Endodermal cell (in vitro differentiated cells): ENCODE measurements around the gene PARP12. TPM values are rescaled to one million over a fixed set of nuclear protein-coding genes. Genes with fewer than 3 reads are reported as not detected.

Experiments used
- DNase-seq: peaks from one replicate; pipeline ENCODE4 v3.0.0-alpha.2; 2017
- H3K27ac ChIP-seq: 2 replicates; pipeline ENCODE4 v1.5.1; 2013; ENCODE audit warnings: mild to moderate bottlenecking, low read depth, low read length, moderate library complexity
- H3K27me3 ChIP-seq: 2 replicates; pipeline ENCODE4 v1.6.1; 2013; ENCODE audit warnings: mild to moderate bottlenecking, low read length, moderate library complexity; ENCODE audit not compliant: insufficient read depth, control insufficient read depth, poor library complexity, severe bottlenecking
- H3K36me3 ChIP-seq: 2 replicates; pipeline ENCODE4 v1.7.0; 2013; ENCODE audit warnings: mild to moderate bottlenecking, low read length, moderate library complexity; ENCODE audit not compliant: control insufficient read depth, insufficient read depth
- H3K4me1 ChIP-seq: one replicate; pipeline ENCODE4 v1.7.0; 2013; ENCODE audit warnings: low read length; ENCODE audit not compliant: control insufficient read depth, insufficient read depth
- H3K4me3 ChIP-seq: 2 replicates; pipeline ENCODE4 v1.5.1; 2013; ENCODE audit warnings: mild to moderate bottlenecking, low read length, moderate library complexity
- H3K9ac ChIP-seq: 2 replicates; pipeline ENCODE4 v1.6.1; 2013; ENCODE audit warnings: mild to moderate bottlenecking, low read length, moderate library complexity; ENCODE audit not compliant: poor library complexity, severe bottlenecking; ENCODE audit errors: extremely low read depth
- H3K9me3 ChIP-seq: 2 replicates; pipeline ENCODE4 v1.6.1; 2013; ENCODE audit warnings: mild to moderate bottlenecking, low read length, moderate library complexity; ENCODE audit not compliant: control insufficient read depth
- H3K27ac Mint-ChIP-seq: 2 replicates; pipeline ENCODE4 v1.8.0; 2020; ENCODE audit warnings: mixed read lengths
- H3K27me3 Mint-ChIP-seq: 2 replicates; pipeline ENCODE4 v1.8.0; 2021; ENCODE audit warnings: mild to moderate bottlenecking, mixed read lengths; ENCODE audit not compliant: insufficient read depth
- H3K36me3 Mint-ChIP-seq: 2 replicates; pipeline ENCODE4 v1.8.0; 2020; ENCODE audit warnings: low read depth, mixed read lengths
- H3K4me1 Mint-ChIP-seq: 2 replicates; pipeline ENCODE4 v1.8.0; 2020; ENCODE audit warnings: mixed read lengths
- H3K4me3 Mint-ChIP-seq: 2 replicates; pipeline ENCODE4 v1.8.0; 2020; ENCODE audit warnings: mild to moderate bottlenecking, moderate library complexity, mixed read lengths
- H3K9me3 Mint-ChIP-seq: 2 replicates; pipeline ENCODE4 v1.8.0; 2020; ENCODE audit warnings: mild to moderate bottlenecking, mixed read lengths
- CTCF ChIP-seq: fragments of 200-600 bp; sonication (generic); conservative IDR thresholded peaks from 2 replicates; pipeline ENCODE4 v1.5.0; 2021; ENCODE audit warnings: antibody characterized with exemption, mild to moderate bottlenecking
- WGBS, 2 experiments: methylation state at CpG; one replicate each; pipeline versions ENCODE4 v1.1.5 to v1.1.7; 2013; ENCODE audit warnings: missing lambda C conversion rate in 2 of 2, mixed read lengths in 1 of 2; ENCODE audit not compliant: insufficient coverage in 1 of 2, insufficient read length in 1 of 2; 5-methylcytosine and 5-hydroxymethylcytosine counted together
- total RNA-seq, 2 donors: library from RNA; stranded (reverse); fragmentation: NEBNext Ultra II Directional in 1 of 2; extraction: Animal tissue kit (Norgen Biotek cat#: 25700) in 1 of 2; gene quantifications; 2 replicates in 1 of 2; 3 replicates in 1 of 2; pipeline ENCODE4 v1.2.1, GENCODE V29; 2021

The PARP12 gene
- total RNA-seq, 2 donors from 2014 or later = 9.4 to 10.4 TPM

GRCh38 chr7:140019172-140019571 is 43.6 kb downstream of the PARP12 start:
- no peaks in the 10 kb centered on the region for H3K27me3 Mint-ChIP-seq

GRCh38 chr7:140018125-140019043 is 44.4 kb downstream of the PARP12 start:
- Mint-ChIP-seq H3K36me3 (no peaks in the 10 kb centered on the region), H3K27me3 (no peaks in the 10 kb centered on the region), H3K4me1 (peaks cover 4% of the 10 kb centered on the region), H3K4me3 (no peak overlapping the region), H3K27ac (no peak overlapping the region), H3K9me3 (no peaks in the 10 kb centered on the region)
- Histone ChIP-seq H3K27ac (no peak overlapping the region), H3K4me3 (no peak overlapping the region), H3K36me3 (no peaks in the 10 kb centered on the region), H3K9me3 (no peaks in the 10 kb centered on the region), H3K27me3 (no peaks in the 10 kb centered on the region), H3K9ac (no peak overlapping the region), H3K4me1 (peaks cover 1% of the 10 kb centered on the region)
- DNase-seq = no peak
- 89 to 96% methylated on average over 7 to 9 of the region's 9 CpGs for WGBS, 2 experiments
- TF ChIP-seq CTCF = no peak

More at GRCh38 chr7:140019172-140019571, 43.6 kb downstream of the PARP12 start:
- H3K4me3 Mint-ChIP-seq = no peak overlapping the region
- no peaks in the 10 kb centered on the region for H3K27me3 ChIP-seq
- 89 to 100% methylated on average over 3 to 11 of the region's 11 CpGs for WGBS, 2 experiments
- H3K9me3 ChIP-seq = no peaks in the 10 kb centered on the region
- H3K9ac ChIP-seq = no peak overlapping the region
- no peak overlapping the region for H3K27ac Mint-ChIP-seq
- H3K27ac ChIP-seq = no peak overlapping the region
- no peaks in the 10 kb centered on the region for H3K4me1 Mint-ChIP-seq
- H3K36me3 ChIP-seq = no peaks in the 10 kb centered on the region
- no peaks in the 10 kb centered on the region for H3K36me3 Mint-ChIP-seq
- no peaks in the 10 kb centered on the region for H3K4me1 ChIP-seq
- no peak overlapping the region for H3K4me3 ChIP-seq
- no peak for DNase-seq
- no peak for TF ChIP-seq CTCF
- no peaks in the 10 kb centered on the region for H3K9me3 Mint-ChIP-seq

GRCh38 chr7:140017543-140017942 is 45.2 kb downstream of the PARP12 start:
- Mint-ChIP-seq H3K4me1 (peaks cover 13% of the 10 kb centered on the region), H3K27me3 (no peaks in the 10 kb centered on the region), H3K36me3 (no peaks in the 10 kb centered on the region), H3K4me3 (no peak overlapping the region), H3K9me3 (no peaks in the 10 kb centered on the region), H3K27ac (no peak overlapping the region)
- no peak overlapping the region for H3K9ac ChIP-seq
- H3K27ac ChIP-seq = no peak overlapping the region
- H3K36me3 ChIP-seq = no peaks in the 10 kb centered on the region
- H3K4me3 ChIP-seq = no peak overlapping the region
- peaks cover 5% of the 10 kb centered on the region for H3K4me1 ChIP-seq
- H3K27me3 ChIP-seq = no peaks in the 10 kb centered on the region
- H3K9me3 ChIP-seq = no peaks in the 10 kb centered on the region
- 79 to 89% methylated on average over 6 to 15 of the region's 15 CpGs for WGBS, 2 experiments
- TF ChIP-seq CTCF = no peak
- DNase-seq = no peak
